MCF 10A (cell line): ENCODE data around the gene HNRNPDL. TPM values are rescaled to one million over a fixed set of nuclear protein-coding genes. Genes with fewer than 3 reads are reported as not detected.
"Not testable (repeated sequence)": the region's sequence is repeated elsewhere in the genome, so short reads cannot be mapped to it uniquely, and the experiment has no call there.

Source experiments
- Bru-seq: library from RNA; stranded (reverse); fragments of 400-500 nt; gene quantifications from one replicate; lab custom pipeline; 2021; lab: Mats Ljungman, UMichigan
- BruChase-seq, 2 experiments: library from RNA; stranded (reverse); fragments of 400-500 nt; gene quantifications; one replicate each; lab custom pipeline; 2021; lab: Mats Ljungman, UMichigan
- BruUV-seq: library from RNA; stranded (reverse); fragments of 400-500 nt; replicated peaks from 2 replicates; lab custom pipeline; 2021; lab: Mats Ljungman, UMichigan
- CTCF ChIA-PET: fragments of 300-600 bp; sonication (Branson Sonifier 250); formaldehyde crosslinking; extraction: SDS; loops from one replicate; lab custom pipeline; 2021; ENCODE audit warnings: antibody characterized with exemption, inconsistent platforms; lab: Yijun Ruan, JAX
- POLR2A ChIA-PET: fragments of 300-600, 350-650 bp; sonication (Branson Sonifier 250); formaldehyde crosslinking; extraction: SDS; loops from one replicate; lab custom pipeline; 2020; ENCODE audit warnings: antibody characterized with exemption, inconsistent platforms; lab: Yijun Ruan, JAX
- DNase-seq: peaks from one replicate; pipeline ENCODE4 v3.0.0-alpha.2; 2018; ENCODE audit not compliant: unreplicated experiment
- H3K27ac Mint-ChIP-seq: one replicate; pipeline ENCODE4 v1.8.0; 2022; ENCODE audit warnings: mild to moderate bottlenecking, low read depth, mixed read lengths; ENCODE audit not compliant: unreplicated experiment
- H3K27me3 Mint-ChIP-seq: one replicate; pipeline ENCODE4 v1.8.0; 2022; ENCODE audit warnings: mixed read lengths; ENCODE audit not compliant: insufficient read depth, unreplicated experiment
- H3K36me3 Mint-ChIP-seq: one replicate; pipeline ENCODE4 v1.8.0; 2022; ENCODE audit warnings: mild to moderate bottlenecking, moderate library complexity, mixed read lengths; ENCODE audit not compliant: insufficient read depth, unreplicated experiment
- H3K4me1 Mint-ChIP-seq: one replicate; pipeline ENCODE4 v1.8.0; 2022; ENCODE audit warnings: mixed read lengths; ENCODE audit not compliant: insufficient read depth, unreplicated experiment
- H3K4me3 Mint-ChIP-seq: one replicate; pipeline ENCODE4 v1.8.0; 2022; ENCODE audit warnings: mild to moderate bottlenecking, moderate library complexity, mixed read lengths; ENCODE audit not compliant: unreplicated experiment
- H3K9me3 Mint-ChIP-seq: one replicate; pipeline ENCODE4 v1.8.0; 2022; ENCODE audit warnings: mixed read lengths; ENCODE audit not compliant: unreplicated experiment
- intact Hi-C: fragments of 100-400 bp; cut with micrococcal nuclease; formaldehyde crosslinking; loops from 2 replicates; pipeline ENCODE4 v1.14.1; 2022
- long read RNA-seq: library from polyadenylated mRNA; stranded (forward); transcript quantifications from one replicate; pipeline ENCODE4 v2.0.0, GENCODE V29; 2022
- total RNA-seq: library from RNA; stranded (reverse); gene quantifications from 2 replicates; pipeline ENCODE4 v1.2.3, GENCODE V29; 2022
- TF ChIP-seq, protein P1 (sequence below): fragments of 200-600 bp; IDR thresholded peaks from one replicate; pipeline ENCODE4 v1.8.0; 2022; ENCODE audit warnings: antibody characterized with exemption, mild to moderate bottlenecking; ENCODE audit not compliant: unreplicated experiment

The HNRNPDL gene
- total RNA-seq: 159 and 222 TPM in 2 replicates
- percentile 99 among the genes with signal in this experiment for Bru-seq, nascent RNA
- BruChase-seq, experiment 1, labeled RNA remaining after a 6-hour chase: percentile 100 among the genes with signal in this experiment
- BruChase-seq, experiment 2, labeled RNA remaining after a 2-hour chase: percentile 100 among the genes with signal in this experiment
- long read RNA-seq, transcript HNRNPDL-204 (7 exons, 2,404 nt): minor isoform, 51 of 309 reads
- long read RNA-seq, transcript HNRNPDL-201 (8 exons, 3,781 nt): major isoform, 111 of 309 reads
- long read RNA-seq, transcript HNRNPDL-202 (9 exons, 1,402 nt): minor isoform, 83 of 309 reads
- long read RNA-seq, partial matches to known transcripts: 48 of 309 reads
- long read RNA-seq, other reads (novel, unspliced or antisense): 15 of 309 reads

DNA sequence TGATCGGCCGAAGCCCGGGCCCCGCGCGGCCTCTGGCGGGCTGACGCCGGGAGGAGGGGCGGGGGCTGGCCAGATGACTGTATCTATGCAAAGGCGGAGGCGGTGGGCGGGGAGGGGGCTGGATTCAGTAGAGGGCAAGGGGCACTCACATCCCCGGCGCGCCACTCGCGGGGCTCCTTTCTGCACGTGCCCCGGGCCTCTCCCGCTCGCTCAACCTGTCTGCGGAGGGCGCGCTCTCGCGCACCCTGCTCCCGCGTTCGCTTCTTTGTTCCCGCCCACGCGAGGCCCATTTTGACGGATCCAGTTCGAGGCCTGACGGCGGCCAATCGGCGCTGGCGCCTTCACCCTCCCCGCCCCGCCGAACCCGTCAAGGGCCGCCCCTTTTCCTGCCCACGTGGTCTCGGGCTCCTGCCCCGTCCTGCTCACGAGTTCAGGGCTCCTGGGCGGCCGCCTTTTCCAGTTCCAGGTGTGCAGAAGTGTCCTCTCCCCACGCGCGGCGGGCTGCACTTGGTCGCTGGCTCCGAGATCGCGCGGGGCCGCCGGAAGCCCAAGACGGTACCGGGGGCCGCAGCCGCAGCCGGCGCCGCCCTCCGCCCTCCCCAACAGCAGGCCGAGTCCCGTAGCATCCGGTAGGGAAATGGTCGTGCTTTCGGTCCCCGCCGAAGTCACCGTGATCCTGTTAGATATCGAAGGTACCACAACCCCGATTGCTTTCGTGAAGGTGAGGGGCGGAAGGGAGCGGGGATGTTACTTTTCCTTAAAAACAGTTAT is at the start of gene HNRNPDL, which contains the start of gene ENOPH1:
HNRNPDL (minus strand) TSS at position 270 of the 771 bp plus-strand sequence. CDS start 772 bp downstream, outside the sequence.
ENOPH1 (plus strand) TSS at position 398 of the 771 bp plus-strand sequence; CDS start at position 638, 240 bp downstream.
- H3K27ac Mint-ChIP-seq: peak within 1 kb of the TSS; percentile 99
- intact Hi-C loops: no loop called here
- ChIA-PET CTCF (interaction anchor here (0.9 to 1.6 kb wide), 4 partner anchors 33 to 60 kb away, joined by 3 to 5 read pairs (median 3); partner anchors contain the start of gene HNRNPD), POLR2A (interaction anchor here (0.6 to 6.5 kb wide), 24 partner anchors 9 to 609 kb away, joined by 3 to 240 read pairs (median 10); partner anchors contain the start of genes COPS4, HNRNPD and THAP9)
- H3K9me3 Mint-ChIP-seq: no peaks in the 10 kb centered on the region
- BruUV-seq: no TSS peak
- peak within 1 kb of the TSS; percentile 98 for H3K4me3 Mint-ChIP-seq
- peaks cover 67% of the 10 kb centered on the region for H3K36me3 Mint-ChIP-seq
- TF ChIP-seq, protein P1, sequence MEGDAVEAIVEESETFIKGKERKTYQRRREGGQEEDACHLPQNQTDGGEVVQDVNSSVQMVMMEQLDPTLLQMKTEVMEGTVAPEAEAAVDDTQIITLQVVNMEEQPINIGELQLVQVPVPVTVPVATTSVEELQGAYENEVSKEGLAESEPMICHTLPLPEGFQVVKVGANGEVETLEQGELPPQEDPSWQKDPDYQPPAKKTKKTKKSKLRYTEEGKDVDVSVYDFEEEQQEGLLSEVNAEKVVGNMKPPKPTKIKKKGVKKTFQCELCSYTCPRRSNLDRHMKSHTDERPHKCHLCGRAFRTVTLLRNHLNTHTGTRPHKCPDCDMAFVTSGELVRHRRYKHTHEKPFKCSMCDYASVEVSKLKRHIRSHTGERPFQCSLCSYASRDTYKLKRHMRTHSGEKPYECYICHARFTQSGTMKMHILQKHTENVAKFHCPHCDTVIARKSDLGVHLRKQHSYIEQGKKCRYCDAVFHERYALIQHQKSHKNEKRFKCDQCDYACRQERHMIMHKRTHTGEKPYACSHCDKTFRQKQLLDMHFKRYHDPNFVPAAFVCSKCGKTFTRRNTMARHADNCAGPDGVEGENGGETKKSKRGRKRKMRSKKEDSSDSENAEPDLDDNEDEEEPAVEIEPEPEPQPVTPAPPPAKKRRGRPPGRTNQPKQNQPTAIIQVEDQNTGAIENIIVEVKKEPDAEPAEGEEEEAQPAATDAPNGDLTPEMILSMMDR: no peak
- H3K4me1 Mint-ChIP-seq: peaks cover 19% of the 10 kb centered on the region
- H3K27me3 Mint-ChIP-seq: no peaks in the 10 kb centered on the region
- DNase-seq: peak; percentile 97

DNA sequence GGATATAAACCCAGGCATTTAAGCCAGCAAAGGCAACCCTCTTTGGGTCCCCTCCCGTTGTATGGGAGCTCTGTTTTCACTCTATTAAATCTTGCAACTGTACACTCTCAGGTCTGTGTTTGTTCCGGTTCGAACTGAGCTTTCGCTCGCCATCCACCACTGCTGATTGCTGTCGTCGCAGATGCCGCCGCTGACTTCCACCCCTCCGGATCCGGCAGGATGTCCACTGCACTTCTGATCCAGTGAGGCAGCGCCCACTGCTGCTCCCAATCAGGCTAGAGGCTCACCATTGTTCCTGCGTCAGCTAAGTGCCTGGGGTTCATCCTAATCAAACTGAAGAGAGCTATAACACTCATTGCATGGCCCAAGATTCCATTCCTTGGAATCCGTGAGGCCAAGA is 49.3 kb upstream of the HNRNPDL start:
- CTCF ChIA-PET: interaction anchor here (1.6 kb wide), 1 partner anchor 321 kb away, joined by 5 read pairs; no protein-coding TSS in a partner anchor
- no peak for DNase-seq
- no peak overlapping the region for H3K27ac Mint-ChIP-seq
- no peaks in the 10 kb centered on the region for H3K27me3 Mint-ChIP-seq
- TF ChIP-seq, protein P1: no peak
- POLR2A ChIA-PET: no interaction called here
- peaks cover 7% of the 10 kb centered on the region for H3K36me3 Mint-ChIP-seq
- intact Hi-C loops: no loop called here
- no peaks in the 10 kb centered on the region for H3K9me3 Mint-ChIP-seq
- H3K4me3 Mint-ChIP-seq: no peak overlapping the region
- no peaks in the 10 kb centered on the region for H3K4me1 Mint-ChIP-seq
- BruUV-seq: no TSS peak

DNA sequence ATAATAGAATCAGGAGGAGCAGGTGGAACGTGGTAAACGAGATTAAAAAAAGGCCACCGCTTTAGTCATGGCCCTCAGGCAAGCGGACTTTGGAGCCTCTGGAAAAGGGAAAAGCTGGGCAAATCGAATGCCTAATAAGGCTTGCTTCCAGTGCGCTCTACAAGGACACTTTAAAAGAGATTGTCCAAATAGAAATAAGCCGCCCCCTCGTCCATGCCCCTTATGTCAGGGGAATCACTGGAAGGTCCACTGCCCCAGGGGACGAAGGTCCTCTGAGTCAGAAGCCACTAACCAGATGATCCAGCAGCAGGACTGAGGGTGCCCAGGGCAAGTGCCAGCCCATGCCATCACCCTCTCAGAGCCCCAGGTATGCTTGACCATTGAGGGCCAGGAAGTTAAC is 47.2 kb upstream of the HNRNPDL start:
- H3K4me1 Mint-ChIP-seq, H3K36me3 Mint-ChIP-seq, CTCF ChIA-PET, intact Hi-C loops, BruUV-seq, H3K27me3 Mint-ChIP-seq, H3K9me3 Mint-ChIP-seq, DNase-seq, POLR2A ChIA-PET, H3K27ac Mint-ChIP-seq, H3K4me3 Mint-ChIP-seq: not testable (repeated sequence)

DNA sequence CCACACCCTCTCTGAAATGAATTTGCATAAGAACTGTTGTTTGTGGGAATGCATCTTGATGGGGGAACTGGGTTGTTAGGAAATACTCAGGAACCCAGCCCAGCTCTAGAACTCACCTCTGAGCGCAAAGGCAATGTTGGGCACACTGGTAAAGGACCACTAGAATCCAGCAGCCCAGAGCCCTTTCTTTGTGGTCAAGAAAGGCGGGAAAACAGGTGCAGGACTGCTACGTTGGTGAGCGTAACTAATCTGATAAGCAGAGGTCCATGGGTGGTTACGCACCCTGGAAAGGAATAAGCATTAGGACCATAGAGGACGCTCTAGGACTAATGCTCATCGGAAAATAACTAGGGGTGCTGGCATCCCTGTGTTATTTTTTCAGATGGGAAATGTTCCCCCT is 45.7 kb upstream of the HNRNPDL start:
- CTCF ChIA-PET, H3K4me3 Mint-ChIP-seq, POLR2A ChIA-PET, DNase-seq, H3K4me1 Mint-ChIP-seq, H3K9me3 Mint-ChIP-seq, BruUV-seq, H3K27me3 Mint-ChIP-seq, H3K36me3 Mint-ChIP-seq, H3K27ac Mint-ChIP-seq, intact Hi-C loops: not testable (repeated sequence)
